Panc1 (cell line): ENCODE results near the gene MIEN1. TPM values are rescaled to one million over a fixed set of nuclear protein-coding genes. Genes with fewer than 3 reads are reported as not detected.

Experiments
- ATAC-seq: fragments of 200-7000 bp; cut with Tn5 transposase; 2 replicates; pipeline ENCODE4 v1.9.1; 2020; ENCODE audit warnings: mild to moderate bottlenecking, moderate library complexity
- BruUV-seq: library from RNA; stranded (reverse); fragments of 400-500 nt; replicated peaks from 2 replicates; lab custom pipeline; 2021; lab: Mats Ljungman, UMichigan
- CTCF ChIA-PET: fragments of 300-600 bp; sonication (Branson Sonifier 250); formaldehyde crosslinking; loops from one replicate; lab custom pipeline; 2022; ENCODE audit warnings: antibody characterized with exemption; lab: Charles Lee
- POLR2A ChIA-PET: fragments of 300-600 bp; sonication (Branson Sonifier 250); formaldehyde crosslinking; loops from one replicate; lab custom pipeline; 2022; ENCODE audit warnings: antibody characterized with exemption; lab: Charles Lee
- DNase-seq: peaks from one replicate; pipeline ENCODE4 v3.0.0-alpha.2; 2010; ENCODE audit warnings: low read depth, low spot score
- H3K27ac ChIP-seq: 2 replicates; pipeline ENCODE4 v1.5.1; 2011; ENCODE audit warnings: mild to moderate bottlenecking, low read length, inconsistent platforms
- H3K27me3 ChIP-seq: fragments of 200-500 bp; sonication (Bioruptor generic); 2 replicates; pipeline ENCODE4 v1.6.0; 2014; ENCODE audit warnings: low read length, inconsistent platforms; ENCODE audit not compliant: control insufficient read depth, insufficient read depth
- H3K36me3 ChIP-seq: fragments of 200-500 bp; sonication (Bioruptor generic); 2 replicates; pipeline ENCODE4 v1.5.1; 2014; ENCODE audit warnings: inconsistent platforms, mild to moderate bottlenecking, low read length, moderate library complexity; ENCODE audit not compliant: control insufficient read depth, insufficient read depth
- H3K4me1 ChIP-seq: 2 replicates; pipeline ENCODE4 v1.5.1; 2011; ENCODE audit warnings: inconsistent platforms, mild to moderate bottlenecking, low read length, moderate library complexity; ENCODE audit not compliant: control insufficient read depth, insufficient read depth
- H3K4me3 ChIP-seq, 2 experiments: 2 replicates each; pipeline ENCODE4 v1.5.1; 2011 to 2012; ENCODE audit warnings: low read depth in 2 of 2, low read length in 2 of 2, mild to moderate bottlenecking in 2 of 2, inconsistent platforms in 1 of 2, moderate library complexity in 1 of 2
- H3K9me3 ChIP-seq: fragments of 200-500 bp; sonication (Bioruptor generic); 2 replicates; pipeline ENCODE4 v1.5.1; 2014; ENCODE audit warnings: low read depth, mild to moderate bottlenecking, inconsistent platforms, low read length, moderate library complexity; ENCODE audit not compliant: control insufficient read depth, insufficient read depth
- CTCF ChIP-seq: fragments of 450-650 bp; IDR thresholded peaks from 2 replicates; pipeline ENCODE4 v1.5.1; 2017; ENCODE audit warnings: mild to moderate bottlenecking
- POLR2AphosphoS5 ChIP-seq: IDR thresholded peaks from 2 replicates; pipeline ENCODE4 v1.6.1; 2012; ENCODE audit warnings: mild to moderate bottlenecking, low read depth, low read length, moderate library complexity
- REST ChIP-seq, 2 experiments: IDR thresholded peaks; 2 replicates each; pipeline ENCODE4 v1.6.1; 2011 to 2012; ENCODE audit warnings: low read depth in 2 of 2, control low read depth in 1 of 2, low read length in 1 of 2, mild to moderate bottlenecking in 1 of 2, moderate library complexity in 1 of 2; ENCODE audit not compliant: insufficient read depth in 1 of 2
- SIN3A ChIP-seq: IDR thresholded peaks from 2 replicates; pipeline ENCODE4 v1.6.1; 2012; ENCODE audit warnings: low read depth, mild to moderate bottlenecking, low read length, moderate library complexity, borderline replicate concordance; ENCODE audit not compliant: insufficient read depth
- TCF7L2 ChIP-seq: IDR thresholded peaks from 2 replicates; pipeline ENCODE4 v1.6.1; 2011; ENCODE audit warnings: mild to moderate bottlenecking, low read depth, low read length, inconsistent platforms
- in situ Hi-C: cut with HindIII; loops from 2 replicates; pipeline ENCODE4 v1.10.0; 2016; ENCODE audit warnings: low sequenced_read_pairs, low pct_unique_long_range_greater_than_20kb
- intact Hi-C: fragments of 100-400 bp; cut with micrococcal nuclease; formaldehyde crosslinking; loops from one replicate; pipeline ENCODE4 v1.10.0; 2022; ENCODE audit not compliant: unreplicated experiment
- total RNA-seq: library from RNA; stranded (reverse); gene quantifications from one replicate; pipeline ENCODE4 v1.2.1, GENCODE V29; 2021; ENCODE audit not compliant: unreplicated experiment

Gene MIEN1
- total RNA-seq, 1 experiment from 2014 or later = 103 TPM

GRCh38 chr17:39684369-39685192 is 45.8 kb downstream of the MIEN1 start:
- no peak overlapping the region for H3K4me3 ChIP-seq
- ATAC-seq (no peak), DNase-seq (no peak)
- CTCF ChIA-PET = interaction anchor here (0.6 kb wide), 2 partner anchors 16 to 38 kb away, joined by 4 to 6 read pairs; partner anchors contain the start of gene PNMT
- in situ Hi-C loops (no loop called here), intact Hi-C loops (no loop called here)
- H3K9me3 ChIP-seq = peaks cover 4% of the 10 kb centered on the region; the same call in 1 of the 2 replicates
- no peaks in the 10 kb centered on the region; the same call in 1 of the 2 replicates for H3K36me3 ChIP-seq
- no TSS peak for BruUV-seq
- POLR2A ChIA-PET = interaction anchor here (0.6 to 0.7 kb wide), 3 partner anchors 16 to 22 kb away, joined by 4 to 16 read pairs (median 6); no protein-coding TSS in a partner anchor
- no peak overlapping the region for H3K27ac ChIP-seq
- H3K27me3 ChIP-seq = no peaks in the 10 kb centered on the region
- no peak for TF ChIP-seq REST (IDR thresholded peaks at IDR 0.05; ENCODE audit: insufficient read depth in 1 of 2, low read depth in 2 of 2, low read length in 1 of 2)
- no peak for TF ChIP-seq TCF7L2
- no peak for TF ChIP-seq SIN3A
- no peak for TF ChIP-seq CTCF
- no peak for TF ChIP-seq POLR2AphosphoS5
- H3K4me1 ChIP-seq = 0 out of 2 replicates have a peak, but pooled peaks cover 3% of the 10 kb centered on the region

GRCh38 chr17:39683295-39683939 is 46.9 kb downstream of the MIEN1 start:
- intact Hi-C loops (no loop called here), in situ Hi-C loops (no loop called here)
- H3K4me1 ChIP-seq = 0 out of 2 replicates have a peak, but pooled peaks cover 3% of the 10 kb centered on the region
- peaks cover 4% of the 10 kb centered on the region; the same call in 1 of the 2 replicates for H3K9me3 ChIP-seq
- DNase-seq = no peak
- ChIA-PET POLR2A (no interaction called here), CTCF (no interaction called here)
- no peak overlapping the region for H3K27ac ChIP-seq
- H3K36me3 ChIP-seq = no peaks in the 10 kb centered on the region; the same call in 1 of the 2 replicates
- no peak overlapping the region for H3K4me3 ChIP-seq
- no peaks in the 10 kb centered on the region for H3K27me3 ChIP-seq
- no peak for TF ChIP-seq REST (IDR thresholded peaks at IDR 0.05; ENCODE audit: insufficient read depth in 1 of 2, low read depth in 2 of 2, low read length in 1 of 2)
- TF ChIP-seq SIN3A = no peak
- no peak for TF ChIP-seq POLR2AphosphoS5
- no peak for TF ChIP-seq CTCF
- TF ChIP-seq TCF7L2 = no peak
- TSS peak; percentile 40 for BruUV-seq
- no peak for ATAC-seq
